MM.1S (cell line): Measurements from ENCODE around the gene ZSCAN5A.

ENCODE experiments used
- DNase-seq: peaks from one replicate; pipeline ENCODE4 v3.0.0-alpha.2; 2015
- H2AFZ ChIP-seq: fragments of 300-600 bp; sonication (generic); 2 replicates; pipeline ENCODE4 v1.6.0; 2016; ENCODE audit warnings: antibody characterized with exemption, low read length
- H3F3A ChIP-seq: fragments of 300-600 bp; sonication (generic); 2 replicates; pipeline ENCODE4 v1.6.1; 2016; ENCODE audit warnings: mild to moderate bottlenecking, antibody characterized with exemption, low read length, moderate library complexity, mixed read lengths; ENCODE audit not compliant: insufficient read depth
- H3K27ac ChIP-seq: fragments of 300-600 bp; sonication (generic); 2 replicates; pipeline ENCODE4 v1.5.1; 2016; ENCODE audit warnings: mild to moderate bottlenecking, low read length
- H3K27me3 ChIP-seq: fragments of 300-600 bp; sonication (generic); replicated peaks from 2 replicates; pipeline ENCODE4 v1.6.0; 2016; ENCODE audit warnings: low read length; ENCODE audit not compliant: insufficient read depth
- H3K36me3 ChIP-seq: fragments of 300-600 bp; sonication (generic); replicated peaks from 2 replicates; pipeline ENCODE4 v1.6.1; 2016; ENCODE audit warnings: mild to moderate bottlenecking, low read length, mixed read lengths; ENCODE audit not compliant: insufficient read depth
- H3K4me1 ChIP-seq: fragments of 300-600 bp; sonication (generic); 2 replicates; pipeline ENCODE4 v1.6.1; 2016; ENCODE audit warnings: low read length, mixed read lengths
- H3K4me2 ChIP-seq: fragments of 300-600 bp; sonication (generic); 2 replicates; pipeline ENCODE4 v1.6.0; 2016; ENCODE audit warnings: low read depth, low read length
- H3K4me3 ChIP-seq: fragments of 300-600 bp; sonication (generic); 2 replicates; pipeline ENCODE4 v1.5.1; 2016; ENCODE audit warnings: low read length, mixed read lengths
- H3K79me2 ChIP-seq: fragments of 300-600 bp; sonication (generic); 2 replicates; pipeline ENCODE4 v1.6.1; 2016; ENCODE audit warnings: mixed run types, low read length, mixed read lengths
- H3K9ac ChIP-seq: fragments of 300-600 bp; sonication (generic); 2 replicates; pipeline ENCODE4 v1.6.1; 2016; ENCODE audit warnings: low read length, mixed read lengths
- H3K9me2 ChIP-seq: fragments of 300-600 bp; sonication (generic); replicated peaks from 2 replicates; pipeline ENCODE4 v1.6.1; 2016; ENCODE audit warnings: mild to moderate bottlenecking, low read length, mixed read lengths; ENCODE audit not compliant: insufficient read depth
- H3K9me3 ChIP-seq: fragments of 300-600 bp; sonication (generic); replicated peaks from 2 replicates; pipeline ENCODE4 v1.6.1; 2016; ENCODE audit warnings: mild to moderate bottlenecking, low read length, mixed read lengths; ENCODE audit not compliant: insufficient read depth
- H4K20me1 ChIP-seq: fragments of 300-600 bp; sonication (generic); 2 replicates; pipeline ENCODE4 v1.6.1; 2016; ENCODE audit warnings: mild to moderate bottlenecking, low read length, moderate library complexity, mixed read lengths; ENCODE audit not compliant: insufficient read depth
- CTCF ChIP-seq: fragments of 300-600 bp; sonication (generic); IDR thresholded peaks from 2 replicates; pipeline ENCODE4 v1.5.1; 2016; ENCODE audit warnings: antibody characterized with exemption, low read length, mixed read lengths
- EZH2 ChIP-seq: fragments of 300-600 bp; sonication (generic); optimal IDR thresholded peaks from 2 replicates; pipeline ENCODE3; 2017; ENCODE audit warnings: low read depth, mild to moderate bottlenecking, antibody characterized with exemption, low read length, mixed read lengths
- EZH2phosphoT487 ChIP-seq: fragments of 300-600 bp; sonication (generic); IDR thresholded peaks from 2 replicates; pipeline ENCODE4 v1.6.1; 2018; ENCODE audit warnings: antibody characterized with exemption, low read length

Gene ZSCAN5A

GRCh38 chr19:56314018-56314380 lies 640 bp downstream of the ZSCAN5A start:
- H3K27ac ChIP-seq, result peak overlapping the region; percentile 90; the same call in 1 of the 2 replicates
- H3K4me1 ChIP-seq, result peaks cover 12% of the 10 kb centered on the region
- H3K27me3 ChIP-seq, result no peaks in the 10 kb centered on the region

DNA sequence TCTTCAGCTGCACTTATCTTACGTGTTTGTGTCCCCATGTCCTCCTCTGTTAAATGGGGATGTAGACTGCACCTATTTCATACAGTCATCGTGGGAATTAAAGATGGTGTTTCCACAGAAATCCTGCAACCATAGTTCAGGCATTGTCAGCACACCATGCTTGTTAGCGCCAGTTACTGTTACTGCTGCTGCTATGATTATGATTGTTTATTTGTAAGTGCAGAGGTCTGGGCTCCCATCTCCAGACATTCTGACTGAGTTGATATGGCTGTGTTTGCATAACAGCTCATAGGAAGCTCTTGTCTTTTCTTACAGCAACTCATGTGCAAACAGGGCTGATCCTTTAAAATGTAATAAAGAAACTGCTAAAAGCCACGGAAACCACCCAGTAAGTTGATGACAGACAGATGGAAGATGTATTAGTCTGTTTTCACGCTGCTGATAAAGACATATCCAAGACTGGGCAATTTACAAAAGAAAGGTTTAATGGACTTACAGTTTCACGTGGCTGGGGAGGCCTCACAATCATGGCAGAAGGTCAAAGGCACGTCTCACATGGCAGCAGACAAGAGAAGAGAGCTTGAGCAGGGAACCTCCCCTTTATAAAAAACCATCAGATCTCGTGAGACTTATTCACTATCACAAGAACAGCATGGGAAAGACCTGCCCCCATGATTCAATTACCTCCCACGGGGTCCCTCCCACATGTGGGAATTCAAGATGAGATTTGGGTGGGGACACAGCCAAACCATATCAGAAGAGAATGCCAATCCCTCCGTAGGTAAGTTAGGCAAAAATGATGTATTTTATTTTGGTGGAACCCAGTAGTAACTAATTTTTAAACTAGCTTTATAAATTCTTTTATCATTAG lies 1.6 kb downstream of the ZSCAN5A start:
- peaks cover 7% of the 10 kb centered on the region; the same call in 1 of the 2 replicates for H3K79me2 ChIP-seq
- H3K9me3 ChIP-seq, result no peaks in the 10 kb centered on the region
- no peak overlapping the region for H3K27ac ChIP-seq
- no peaks in the 10 kb centered on the region for H4K20me1 ChIP-seq
- 0 out of 2 replicates have a peak, but pooled peaks cover 5% of the 10 kb centered on the region for H3F3A ChIP-seq
- peak overlapping the region; percentile 85; the same call in 1 of the 2 replicates for H3K4me2 ChIP-seq
- DNase-seq, result no peak
- no peak for TF ChIP-seq CTCF
- no peak for TF ChIP-seq EZH2phosphoT487
- no peak for TF ChIP-seq EZH2
- no peaks in the 10 kb centered on the region for H3K27me3 ChIP-seq
- no peaks in the 10 kb centered on the region for H3K36me3 ChIP-seq
- H2AFZ ChIP-seq, result no peak overlapping the region
- H3K9me2 ChIP-seq, result no peaks in the 10 kb centered on the region
- no peak overlapping the region; the same call in 1 of the 2 replicates for H3K9ac ChIP-seq
- no peak overlapping the region for H3K4me3 ChIP-seq
- H3K4me1 ChIP-seq, result peaks cover 12% of the 10 kb centered on the region

More at GRCh38 chr19:56314018-56314380, 640 bp downstream of the ZSCAN5A start:
- no peaks in the 10 kb centered on the region for H3K9me2 ChIP-seq
- peak overlapping the region; percentile 85 for H3K4me2 ChIP-seq
- H3K4me3 ChIP-seq, result peak overlapping the region; percentile 90
- peak overlapping the region; percentile 93 for H3K9ac ChIP-seq
- peak overlapping the region; percentile 84 for H2AFZ ChIP-seq
- H3K9me3 ChIP-seq, result no peaks in the 10 kb centered on the region
- no peaks in the 10 kb centered on the region for H4K20me1 ChIP-seq
- TF ChIP-seq EZH2phosphoT487 (no peak), EZH2 (no peak), CTCF (no peak)
- no peaks in the 10 kb centered on the region for H3K36me3 ChIP-seq
- H3F3A ChIP-seq, result 0 out of 2 replicates have a peak, but pooled peaks cover 5% of the 10 kb centered on the region
- peaks cover 7% of the 10 kb centered on the region; the same call in 1 of the 2 replicates for H3K79me2 ChIP-seq
- no peak for DNase-seq

DNA sequence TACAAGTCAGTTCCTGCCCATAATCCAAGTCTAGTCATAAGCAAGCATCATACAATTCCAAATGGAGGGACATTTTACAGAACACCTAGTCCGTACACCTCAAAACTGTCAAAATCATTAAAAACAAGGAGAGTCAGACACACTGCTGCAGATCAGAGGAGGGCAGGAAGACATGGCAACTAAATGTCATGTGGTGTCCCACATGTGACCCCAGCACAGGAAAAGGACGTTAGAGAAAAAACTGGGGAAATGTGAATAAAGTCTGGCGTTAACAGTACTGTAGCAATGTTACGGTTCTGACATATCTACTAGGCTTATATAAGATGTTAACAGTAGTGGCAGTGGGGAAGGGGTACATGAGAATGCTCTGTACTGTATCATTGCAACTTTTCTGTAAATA lies 2.3 kb downstream of the ZSCAN5A start:
- H3K27ac ChIP-seq, result no peak overlapping the region
- peaks cover 12% of the 10 kb centered on the region for H3K4me1 ChIP-seq
- H3K27me3 ChIP-seq, result no peaks in the 10 kb centered on the region
- DNase-seq, result no peak
- H3K79me2 ChIP-seq, result peaks cover 7% of the 10 kb centered on the region; the same call in 1 of the 2 replicates
- H3F3A ChIP-seq, result 0 out of 2 replicates have a peak, but pooled peaks cover 5% of the 10 kb centered on the region
- H2AFZ ChIP-seq, result no peak overlapping the region
- H3K9me2 ChIP-seq, result no peaks in the 10 kb centered on the region
- H3K9ac ChIP-seq, result no peak overlapping the region
- no peaks in the 10 kb centered on the region for H3K9me3 ChIP-seq
- TF ChIP-seq EZH2 (no peak), CTCF (no peak), EZH2phosphoT487 (no peak)
- no peak overlapping the region for H3K4me2 ChIP-seq
- no peak overlapping the region for H3K4me3 ChIP-seq
- no peaks in the 10 kb centered on the region for H4K20me1 ChIP-seq
- no peaks in the 10 kb centered on the region for H3K36me3 ChIP-seq
